Right lung (tissue), 5 donors: ENCODE measurements around the gene SYCP3. TPM values are rescaled to one million over a fixed set of nuclear protein-coding genes. Genes with fewer than 3 reads are reported as not detected.
"Not testable (repeated sequence)": the region's sequence is repeated elsewhere in the genome, so short reads cannot be mapped to it uniquely, and the experiment has no call there.

Source experiments
- DNase-seq, 2 donors: peaks; one replicate each; pipeline ENCODE4 v3.0.0-alpha.2; 2013
- polyA plus RNA-seq, 5 donors: library from polyadenylated mRNA; unstranded; fragments of 120-200 nt; gene quantifications; one replicate each; pipeline versions ENCODE4 v1.2.1 to v1.2.3, GENCODE V29; 2013; ENCODE audit warnings: inconsistent platforms in 1 of 5, low replicate concordance in 1 of 5; ENCODE audit not compliant: insufficient read length in 5 of 5, insufficient read depth in 1 of 5

SYCP3 gene
- polyA plus RNA-seq, 5 donors: 0.53 to 2.9 (median 1.4) TPM

- no peak for DNase-seq
These were observed 25.3 kb downstream of the SYCP3 start for GRCh38 chr12:101713930-101714329.

GRCh38 chr12:101713059-101713682, 26.1 kb downstream of the SYCP3 start:
- DNase-seq: no peak

GRCh38 chr12:101710288-101710687, 29.0 kb downstream of the SYCP3 start:
- DNase-seq: no peak

GRCh38 chr12:101707131-101707782, 32.0 kb downstream of the SYCP3 start:
- no peak for DNase-seq

GRCh38 chr12:101706403-101706802, 32.9 kb downstream of the SYCP3 start:
- no peak for DNase-seq

GRCh38 chr12:101703487-101703886, 35.8 kb downstream of the SYCP3 start:
- DNase-seq: no peak

GRCh38 chr12:101700299-101700820, 38.9 kb downstream of the SYCP3 start:
- DNase-seq: no peak

- DNase-seq: peak in 1 of 2 donors; percentile 7
These were observed 40.4 kb downstream of the SYCP3 start for GRCh38 chr12:101698800-101699347.

- DNase-seq: peak; percentile 35 to 47
These were observed 41.1 kb downstream of the SYCP3 start for GRCh38 chr12:101697930-101698799.

- peak; percentile 34 to 42 for DNase-seq
These were observed 41.9 kb downstream of the SYCP3 start, which contains the start of gene CHPT1 for GRCh38 chr12:101697197-101697929. Gene CHPT1 (plus strand): TSS chr12:101697640. CDS start chr12:101697862, 222 bp downstream.

GRCh38 chr12:101696251-101697196, 42.7 kb downstream of the SYCP3 start:
- peak; percentile 18 to 32 for DNase-seq

- DNase-seq: no peak
These were observed 43.6 kb downstream of the SYCP3 start for GRCh38 chr12:101695706-101696105.

- DNase-seq: no peak
These were observed 44.3 kb downstream of the SYCP3 start for GRCh38 chr12:101694986-101695385.

GRCh38 chr12:101694297-101694848, 44.9 kb downstream of the SYCP3 start:
- DNase-seq: no peak

- no peak for DNase-seq
These were observed 47.7 kb downstream of the SYCP3 start for GRCh38 chr12:101691503-101692096.

GRCh38 chr12:101690544-101691098, 48.6 kb downstream of the SYCP3 start:
- no peak for DNase-seq

- DNase-seq: no peak
These were observed 53.1 kb downstream of the SYCP3 start for GRCh38 chr12:101686176-101686575.

- no peak for DNase-seq
These were observed 54.2 kb downstream of the SYCP3 start for GRCh38 chr12:101685092-101685491.

- DNase-seq: not testable (repeated sequence)
These were observed 57.6 kb downstream of the SYCP3 start for GRCh38 chr12:101681627-101682026.
